Epithelial cell of prostate (primary cell): ENCODE measurements around the gene SNCAIP.
A peak's percentile ranks its signal among the peaks of the same experiment; 100 is the strongest.

ENCODE experiments used
- DNase-seq: peaks from one replicate; pipeline ENCODE4 v3.0.0-alpha.2; 2011; ENCODE audit warnings: low read depth, low spot score
- H3K27ac ChIP-seq: fragments of 450-650 bp; 2 replicates; pipeline ENCODE4 v1.5.1; 2017; ENCODE audit warnings: mild to moderate bottlenecking

SNCAIP gene

DNA sequence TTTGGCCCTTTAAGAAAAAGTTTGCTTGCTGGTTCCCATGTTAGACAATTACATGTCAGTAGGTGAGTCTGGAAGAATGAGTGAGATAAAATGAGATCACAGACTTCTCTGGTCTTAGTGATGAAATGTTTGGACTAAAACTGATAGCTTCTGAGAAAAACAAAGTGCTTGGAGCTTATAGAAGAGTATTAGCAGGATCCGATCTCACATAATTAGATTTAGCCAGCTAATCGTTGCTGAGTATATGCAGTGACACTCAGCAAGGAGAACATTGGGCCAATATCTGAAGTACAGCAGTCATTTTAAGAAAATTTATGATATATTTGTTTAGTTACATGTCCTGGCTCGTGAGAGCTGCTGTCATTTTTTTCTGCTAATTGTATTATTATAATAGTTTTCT is 135.8 kb downstream of the SNCAIP start:
- DNase-seq = no peak
- H3K27ac ChIP-seq = no peak overlapping the region

GRCh38 chr5:122454541-122454940 is 142.5 kb downstream of the SNCAIP start:
- no peak for DNase-seq
- H3K27ac ChIP-seq = no peak overlapping the region

DNA sequence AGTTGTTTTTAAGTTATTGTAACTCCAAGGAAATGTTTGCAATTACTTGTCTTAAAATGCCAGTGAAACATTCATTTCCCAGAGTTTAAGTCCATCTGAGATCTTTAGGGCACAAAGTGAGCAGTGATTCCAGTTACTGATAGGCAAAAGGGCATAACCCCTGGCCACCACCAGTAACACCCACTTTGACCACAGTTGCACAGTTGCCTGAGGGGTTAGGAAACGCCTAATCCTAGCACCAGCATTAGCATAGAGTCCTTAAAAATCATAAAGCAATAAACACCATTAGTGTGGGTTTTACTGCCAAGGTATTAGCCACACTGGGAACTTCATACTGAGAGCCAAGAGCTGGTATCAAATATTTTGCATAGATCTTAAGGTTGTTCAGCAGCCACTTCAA is 143.9 kb downstream of the SNCAIP start:
- no peak overlapping the region for H3K27ac ChIP-seq
- no peak for DNase-seq

DNA sequence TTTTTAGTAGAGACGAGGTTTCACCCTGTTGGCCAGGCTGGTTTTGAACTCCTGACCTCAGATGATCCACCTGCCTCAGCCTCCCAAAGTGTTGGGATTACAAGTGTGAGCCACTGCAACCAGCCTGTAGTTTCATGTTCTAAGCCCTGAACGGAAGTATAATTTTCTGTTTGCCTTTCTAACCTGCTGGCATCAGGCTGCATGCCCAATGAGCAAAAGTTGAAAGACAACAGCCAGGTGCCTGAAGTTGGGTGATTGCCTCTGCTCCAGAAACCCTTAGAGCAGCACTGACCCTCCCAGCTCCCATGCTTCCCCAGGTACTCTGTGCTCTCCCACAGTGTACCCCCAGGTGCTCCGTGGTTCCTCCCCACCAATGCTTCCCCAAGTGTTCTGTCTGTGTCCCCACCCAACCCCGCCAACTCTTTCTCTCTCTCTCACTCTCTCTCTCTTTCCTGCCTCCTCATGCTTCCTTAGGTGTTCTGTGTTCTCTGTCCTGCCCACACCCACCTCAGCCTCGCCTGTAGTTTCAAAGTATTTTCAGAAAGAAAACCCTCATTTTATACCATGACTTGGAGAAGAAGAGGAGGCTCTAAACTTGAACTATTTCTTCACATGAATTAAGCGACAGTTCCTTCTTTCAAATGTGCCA is 145.3 kb downstream of the SNCAIP start:
- DNase-seq = no peak
- no peak overlapping the region for H3K27ac ChIP-seq

DNA sequence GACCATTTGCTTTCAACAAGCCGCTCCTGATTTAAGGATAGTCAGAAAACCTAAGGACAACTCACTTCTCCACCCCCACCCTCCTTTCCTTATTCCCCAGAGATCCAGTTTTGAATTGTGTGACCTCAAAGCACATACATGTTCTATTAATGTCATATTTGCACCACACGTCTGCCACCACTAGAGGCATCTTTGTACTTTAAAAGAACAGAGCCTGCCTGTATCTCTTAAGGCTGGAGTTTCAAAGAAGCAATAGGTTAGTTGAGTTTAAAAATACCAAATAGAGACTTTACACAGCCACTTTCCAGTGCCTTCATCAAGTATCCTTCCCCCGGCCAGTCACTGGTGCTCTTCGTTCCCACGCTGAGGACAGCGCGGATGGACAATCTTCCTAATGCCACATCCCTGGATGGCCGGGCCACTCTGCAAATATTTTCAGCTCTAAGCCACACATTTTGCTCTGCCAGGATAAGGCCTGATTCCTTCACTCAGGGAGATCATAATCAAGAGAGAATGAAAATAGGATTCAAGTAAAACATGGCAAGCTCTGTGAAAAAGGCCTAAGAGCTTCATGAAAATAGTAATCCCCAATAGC is 146.3 kb downstream of the SNCAIP start:
- no peak overlapping the region for H3K27ac ChIP-seq
- no peak for DNase-seq

DNA sequence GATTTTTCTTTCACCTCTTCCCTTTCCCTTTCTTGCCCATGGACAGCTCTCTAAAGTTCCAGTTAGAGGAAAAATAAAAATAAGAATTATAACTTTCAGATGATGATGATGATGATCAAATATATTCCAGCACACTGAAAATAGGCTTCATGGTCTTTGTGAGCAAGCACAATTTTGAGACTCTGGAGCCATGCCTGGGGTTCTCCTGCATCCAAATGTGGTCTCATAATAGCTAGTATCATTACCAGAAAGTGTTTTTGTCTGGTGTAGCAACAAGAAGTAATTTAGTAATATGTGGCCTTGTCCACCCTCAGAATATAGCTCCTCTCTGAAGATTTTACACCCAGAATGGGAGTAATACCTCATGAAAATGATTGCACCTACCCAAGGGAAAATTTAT is 150.4 kb downstream of the SNCAIP start:
- DNase-seq = no peak
- no peak overlapping the region for H3K27ac ChIP-seq

DNA sequence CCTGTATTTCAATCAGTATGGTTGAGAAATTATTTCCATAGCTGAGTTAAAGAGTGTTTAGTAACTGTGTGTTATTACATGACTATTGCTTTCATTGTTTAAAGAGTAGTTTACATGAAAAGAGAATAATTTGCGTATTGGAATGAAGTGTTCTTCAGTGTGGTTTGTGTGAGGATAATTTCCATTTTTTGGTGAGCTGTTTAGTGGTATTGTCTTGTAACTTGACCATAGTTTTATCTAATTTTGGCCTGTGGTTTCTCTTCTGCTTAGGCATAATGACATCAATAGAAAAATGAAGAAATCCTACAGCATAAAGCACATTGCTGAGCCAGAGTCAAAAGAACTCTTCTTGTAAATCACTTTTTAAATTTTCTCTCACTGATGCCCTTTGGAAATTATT is 151.2 kb downstream of the SNCAIP start:
- no peak overlapping the region for H3K27ac ChIP-seq
- no peak for DNase-seq

- DNase-seq = no peak
- no peak overlapping the region for H3K27ac ChIP-seq
These were observed 152.2 kb downstream of the SNCAIP start for GRCh38 chr5:122464191-122464590.

- no peak overlapping the region for H3K27ac ChIP-seq
- DNase-seq = no peak
These were observed 153.1 kb downstream of the SNCAIP start for GRCh38 chr5:122465031-122465577.

GRCh38 chr5:122465994-122466393 is 154.0 kb downstream of the SNCAIP start:
- no peak for DNase-seq
- no peak overlapping the region for H3K27ac ChIP-seq

DNA sequence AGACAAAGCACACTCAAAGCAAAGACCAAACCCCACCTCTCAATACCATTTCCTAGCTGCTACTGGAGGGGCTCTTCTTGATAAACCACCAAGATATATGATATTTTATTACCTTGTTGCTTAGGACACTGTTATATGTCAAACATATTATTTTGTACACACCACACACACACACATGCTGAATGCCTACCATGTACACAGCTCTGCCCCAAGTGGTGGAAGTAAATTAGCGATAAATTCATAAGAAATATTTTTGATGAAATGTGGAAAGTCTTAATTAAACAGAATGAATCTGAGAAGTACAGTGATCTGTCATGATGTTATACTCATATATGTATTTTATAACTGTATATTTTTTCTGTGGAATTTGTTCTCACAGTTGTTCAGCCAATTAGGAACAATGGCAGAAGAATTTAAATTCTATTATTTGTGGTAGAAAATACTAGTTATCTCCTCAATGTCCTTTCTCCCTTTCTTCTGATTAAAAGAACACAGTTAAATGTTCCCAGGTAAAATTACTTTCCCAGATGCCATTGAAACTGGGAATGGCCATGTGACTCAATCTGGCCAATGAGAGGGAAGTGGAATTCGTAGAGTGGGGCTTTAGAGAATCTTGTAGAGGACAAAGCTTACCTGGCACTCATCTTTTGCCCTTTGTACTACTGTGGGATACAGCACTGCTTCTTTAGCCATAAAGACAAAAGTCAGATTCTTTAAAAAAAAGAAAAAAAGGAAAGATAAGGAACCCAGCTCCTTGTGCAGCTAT is 156.5 kb downstream of the SNCAIP start:
- DNase-seq = no peak

GRCh38 chr5:122469384-122469919 is 157.4 kb downstream of the SNCAIP start:
- H3K27ac ChIP-seq = no peak overlapping the region
- no peak for DNase-seq

More for the DNA sequence above, 156.5 kb downstream of the SNCAIP start:
- H3K27ac ChIP-seq = no peak overlapping the region

DNA sequence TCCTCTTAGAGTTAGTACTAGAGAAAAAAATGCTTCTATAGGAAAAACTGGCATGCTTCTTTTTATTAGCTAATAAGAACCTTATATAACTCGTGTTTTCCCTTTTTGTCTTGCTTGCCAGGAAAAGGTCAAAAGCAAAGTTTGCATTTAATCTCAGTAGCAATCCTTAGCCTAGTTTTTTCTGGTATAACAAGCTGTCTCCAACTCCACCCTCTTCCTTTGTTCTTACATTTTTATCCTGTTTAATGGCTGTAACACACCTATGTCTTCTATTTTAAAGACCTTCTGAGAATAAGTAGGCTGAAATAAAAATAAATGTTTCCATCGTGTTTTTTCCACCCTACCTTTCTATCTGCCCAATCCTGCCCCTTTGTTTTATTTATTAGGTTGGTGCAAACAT is 158.3 kb downstream of the SNCAIP start:
- H3K27ac ChIP-seq = no peak overlapping the region

GRCh38 chr5:122471031-122471751 is 159.2 kb downstream of the SNCAIP start:
- DNase-seq = no peak
- no peak overlapping the region for H3K27ac ChIP-seq

More for the DNA sequence above, 158.3 kb downstream of the SNCAIP start:
- no peak for DNase-seq

- no peak for DNase-seq
- H3K27ac ChIP-seq = no peak overlapping the region
These were observed 159.7 kb downstream of the SNCAIP start for GRCh38 chr5:122471752-122472061.

DNA sequence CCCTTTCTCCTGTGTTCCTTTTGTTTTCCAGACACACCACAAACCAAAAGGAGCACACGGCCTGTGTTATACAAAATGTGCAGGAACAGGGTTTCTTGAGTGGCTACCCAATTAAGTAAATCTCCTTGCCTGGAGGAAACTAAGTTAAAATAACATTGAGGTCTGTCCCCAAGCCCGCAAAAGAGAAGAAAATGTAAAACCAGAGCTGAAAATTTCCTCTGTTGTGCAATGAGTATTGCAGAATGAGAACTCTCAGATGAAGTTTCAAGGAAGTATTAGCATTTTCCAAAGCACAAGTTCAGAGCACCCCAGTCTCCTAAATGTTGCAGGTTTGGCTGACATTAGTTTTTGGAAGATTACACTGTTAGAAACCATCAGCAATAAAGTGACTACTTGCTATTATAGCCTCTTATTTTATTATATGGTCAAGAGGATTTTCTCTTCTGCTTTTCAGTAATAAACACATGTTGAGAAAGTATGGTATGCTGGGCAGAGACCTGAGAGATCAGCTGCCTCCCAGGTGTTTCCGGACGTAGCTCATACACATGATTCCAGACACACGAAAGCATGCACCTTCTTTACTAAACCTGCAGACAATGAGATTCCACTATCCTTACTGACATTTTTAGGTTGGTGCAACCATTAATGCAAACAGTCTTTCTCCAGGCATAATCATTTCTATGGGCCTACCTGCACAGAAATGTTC is 161.3 kb downstream of the SNCAIP start:
- DNase-seq = no peak
- H3K27ac ChIP-seq = no peak overlapping the region

GRCh38 chr5:122473941-122474340 is 161.9 kb downstream of the SNCAIP start:
- no peak for DNase-seq
- no peak overlapping the region for H3K27ac ChIP-seq

- H3K27ac ChIP-seq = no peak overlapping the region
- DNase-seq = peak; percentile 78
These were observed 166.9 kb downstream of the SNCAIP start for GRCh38 chr5:122478741-122479442.

DNA sequence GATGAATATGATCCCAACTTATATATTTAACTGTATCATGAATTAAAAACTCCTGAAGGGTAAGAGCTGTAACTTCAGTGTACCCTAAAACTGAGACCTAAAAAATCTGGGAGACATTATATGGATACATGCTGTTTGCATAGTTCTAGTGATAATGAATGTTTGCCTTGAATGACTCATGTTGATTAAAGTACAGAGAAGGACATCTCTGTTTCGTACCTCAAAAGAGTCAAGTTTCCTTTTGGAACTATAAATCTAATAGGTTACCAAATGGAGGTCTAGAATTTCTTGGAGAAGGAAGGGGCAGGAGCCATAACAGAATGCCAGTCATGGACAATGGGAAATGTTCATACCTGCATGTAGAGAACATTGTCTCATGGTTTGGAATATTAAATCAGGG is 168.1 kb downstream of the SNCAIP start:
- no peak overlapping the region for H3K27ac ChIP-seq
- DNase-seq = no peak
